Measurements from ENCODE around the gene KLHDC8A.

The KLHDC8A gene

DNA sequence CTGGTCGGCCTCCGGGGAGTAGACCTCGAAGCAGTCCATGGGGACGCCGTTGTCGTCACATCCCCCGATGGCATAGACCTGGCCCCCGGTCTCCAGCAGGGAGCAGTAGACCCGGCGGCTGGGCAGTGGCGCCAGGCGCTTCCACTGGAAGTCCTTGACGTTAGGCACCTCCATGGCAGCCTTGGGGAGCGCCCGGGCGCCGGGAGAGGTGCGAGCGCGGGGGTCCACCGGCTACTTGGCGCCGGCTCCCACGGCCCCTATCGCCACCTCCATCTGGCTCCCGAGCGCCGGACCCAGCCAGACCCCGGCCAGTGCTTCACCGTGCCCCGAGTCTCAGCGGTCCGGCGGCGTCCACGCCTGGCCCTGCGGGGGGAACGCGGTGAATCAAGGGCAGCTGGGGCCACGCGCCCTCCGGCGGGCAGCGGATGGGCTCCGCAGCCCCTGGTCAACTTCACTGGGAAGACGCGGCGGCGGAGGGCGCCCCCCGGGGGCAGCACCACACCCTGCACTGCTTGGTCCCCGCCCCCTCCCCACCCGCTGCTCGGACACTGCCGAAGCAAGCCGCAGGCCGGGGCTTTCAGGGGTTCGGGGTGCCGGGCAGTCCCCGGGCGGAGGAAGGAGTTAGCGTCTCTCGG is 13.2 kb downstream of the KLHDC8A start:
- DNase-seq = no peak

DNA sequence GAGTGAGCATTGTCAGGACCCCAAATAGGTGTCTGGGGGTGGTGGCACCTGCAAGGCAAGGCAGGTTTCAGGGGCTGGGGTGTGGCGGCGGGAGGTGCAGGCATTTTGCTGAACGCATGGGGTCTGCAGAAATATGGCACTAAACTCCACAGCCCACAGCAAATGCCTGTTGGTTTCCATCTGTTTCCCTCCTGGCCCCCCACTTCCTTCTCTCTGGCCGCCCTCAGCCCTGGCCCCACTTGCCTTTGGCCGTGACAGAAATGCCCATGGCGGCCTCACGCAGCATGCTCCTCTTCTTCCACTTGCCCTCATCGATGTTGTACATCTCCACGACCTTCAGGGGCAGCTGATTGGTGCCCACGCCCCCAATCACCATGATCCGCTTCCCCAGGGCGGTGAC is 13.7 kb downstream of the KLHDC8A start:
- DNase-seq = no peak

DNA sequence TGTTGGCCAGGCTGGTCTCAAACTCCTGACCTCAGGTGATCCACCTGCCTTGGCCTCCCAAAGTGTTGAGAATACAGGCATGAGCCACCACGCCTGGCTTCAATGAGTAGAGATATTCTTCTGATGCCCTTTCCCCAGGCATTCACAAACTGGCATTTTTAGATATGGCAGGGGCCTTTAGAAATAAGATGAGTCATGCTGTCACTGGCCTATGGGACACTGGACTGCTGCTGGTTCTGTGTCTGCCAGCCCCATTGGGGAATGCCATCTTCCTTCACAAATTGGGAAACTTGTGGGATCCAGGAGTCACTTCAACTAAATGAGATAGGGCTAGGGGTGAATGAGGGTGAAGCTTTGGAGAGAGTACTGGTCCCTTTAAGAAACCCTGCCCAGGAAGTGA is 16.0 kb downstream of the KLHDC8A start:
- no peak for DNase-seq

DNA sequence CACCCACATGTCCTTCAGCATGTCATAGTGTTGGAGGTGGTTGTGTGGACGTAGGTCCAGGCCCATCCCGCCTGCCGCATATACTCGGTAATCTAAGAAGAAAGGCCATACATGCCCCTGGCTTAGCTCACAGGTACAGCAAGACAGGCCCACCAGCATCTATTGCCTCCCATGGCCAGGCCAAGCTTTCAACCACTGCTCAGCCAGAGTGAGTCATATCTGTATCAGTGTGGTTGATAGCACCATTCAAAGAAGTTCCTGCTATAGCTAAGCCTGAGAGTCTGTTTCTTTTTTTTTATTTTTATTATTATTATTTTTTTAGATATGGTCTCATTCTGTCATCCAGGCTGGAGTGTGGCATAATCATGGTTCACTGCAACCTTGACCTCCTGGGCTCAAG is 17.0 kb downstream of the KLHDC8A start:
- no peak for DNase-seq

DNA sequence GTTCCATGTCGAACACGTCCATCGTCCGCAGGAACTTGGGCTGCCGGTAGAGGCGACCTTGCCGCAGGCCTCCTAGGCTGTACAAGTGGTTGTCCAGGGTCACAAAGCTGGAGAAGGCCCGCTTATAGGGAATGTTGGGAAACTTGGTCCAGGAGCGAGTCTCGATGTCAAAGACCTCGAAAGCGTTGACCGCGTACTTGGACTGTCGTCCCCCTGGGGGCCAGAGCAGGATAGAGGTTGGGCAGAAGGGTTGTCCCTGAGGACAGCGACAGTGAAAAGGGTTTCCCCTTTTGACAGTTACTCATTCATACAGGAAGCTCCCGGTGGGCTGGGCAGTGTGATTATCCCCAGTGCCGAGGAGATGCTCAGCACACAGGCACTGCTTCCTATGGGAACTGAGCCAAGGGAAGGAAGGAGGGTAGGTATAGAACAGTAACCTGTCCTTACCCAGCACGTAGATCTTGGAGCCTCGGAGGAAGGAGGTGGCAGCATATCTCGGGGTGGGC is 17.5 kb downstream of the KLHDC8A start:
- no peak for DNase-seq

DNA sequence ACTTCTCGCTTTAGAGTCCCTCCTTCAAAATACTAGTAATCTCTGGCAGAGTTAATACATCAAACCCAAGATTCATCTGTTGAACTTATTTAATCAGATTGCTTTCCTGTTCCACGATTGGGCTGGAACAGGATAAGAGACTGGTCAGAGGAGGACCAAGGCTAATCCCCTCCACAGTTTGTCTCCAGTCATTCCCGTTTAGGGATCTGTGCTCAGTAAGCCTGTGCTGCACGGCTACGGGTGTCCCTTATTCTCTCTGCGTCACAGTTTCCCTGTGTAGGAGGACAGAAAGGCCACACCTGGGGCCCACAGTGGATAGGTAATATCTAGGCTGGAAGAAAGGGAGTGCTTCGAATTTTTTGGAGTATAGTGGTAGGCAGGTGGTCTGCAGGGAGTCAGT is 18.7 kb downstream of the KLHDC8A start:
- no peak for DNase-seq

DNA sequence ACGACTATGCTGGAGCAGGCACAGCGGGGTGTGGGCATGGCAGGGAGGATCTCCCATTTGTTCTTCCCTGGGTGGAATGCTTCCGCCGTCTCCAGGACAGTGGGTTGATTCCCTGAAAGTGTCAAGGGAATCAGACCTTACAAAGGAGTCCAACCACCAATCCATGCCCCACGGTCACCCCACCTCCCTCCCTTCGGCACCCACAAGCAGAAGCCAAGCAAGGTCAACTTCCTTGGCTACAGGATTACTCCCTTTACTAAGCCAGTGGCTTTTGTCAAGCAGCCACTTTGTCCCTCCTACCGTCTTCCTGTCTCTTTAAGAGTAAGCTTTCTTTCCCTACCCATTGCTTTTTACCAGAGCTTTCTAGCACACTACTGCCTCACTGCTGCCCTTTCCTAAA is 19.2 kb downstream of the KLHDC8A start:
- DNase-seq = no peak

DNA sequence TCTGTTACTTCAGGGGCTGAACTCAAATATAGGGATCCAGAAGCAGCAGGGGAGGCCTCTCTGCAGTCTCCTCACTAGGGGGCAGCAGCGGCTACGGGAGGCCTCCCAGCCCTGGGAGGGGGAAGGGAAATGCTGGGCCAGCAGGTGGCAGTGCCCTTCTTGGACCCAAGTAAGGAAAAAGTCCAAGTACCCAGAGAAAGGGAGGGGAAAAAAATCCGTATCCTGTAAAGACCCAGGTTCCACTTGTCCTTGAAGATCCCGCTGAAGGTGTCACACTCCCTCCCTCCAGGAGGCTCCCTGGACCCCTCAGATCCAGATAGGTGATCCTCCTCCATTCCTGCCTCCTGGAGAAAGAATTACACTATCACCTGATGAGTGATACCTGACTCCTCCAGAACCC is 21.0 kb downstream of the KLHDC8A start:
- DNase-seq = peak; percentile 90

DNA sequence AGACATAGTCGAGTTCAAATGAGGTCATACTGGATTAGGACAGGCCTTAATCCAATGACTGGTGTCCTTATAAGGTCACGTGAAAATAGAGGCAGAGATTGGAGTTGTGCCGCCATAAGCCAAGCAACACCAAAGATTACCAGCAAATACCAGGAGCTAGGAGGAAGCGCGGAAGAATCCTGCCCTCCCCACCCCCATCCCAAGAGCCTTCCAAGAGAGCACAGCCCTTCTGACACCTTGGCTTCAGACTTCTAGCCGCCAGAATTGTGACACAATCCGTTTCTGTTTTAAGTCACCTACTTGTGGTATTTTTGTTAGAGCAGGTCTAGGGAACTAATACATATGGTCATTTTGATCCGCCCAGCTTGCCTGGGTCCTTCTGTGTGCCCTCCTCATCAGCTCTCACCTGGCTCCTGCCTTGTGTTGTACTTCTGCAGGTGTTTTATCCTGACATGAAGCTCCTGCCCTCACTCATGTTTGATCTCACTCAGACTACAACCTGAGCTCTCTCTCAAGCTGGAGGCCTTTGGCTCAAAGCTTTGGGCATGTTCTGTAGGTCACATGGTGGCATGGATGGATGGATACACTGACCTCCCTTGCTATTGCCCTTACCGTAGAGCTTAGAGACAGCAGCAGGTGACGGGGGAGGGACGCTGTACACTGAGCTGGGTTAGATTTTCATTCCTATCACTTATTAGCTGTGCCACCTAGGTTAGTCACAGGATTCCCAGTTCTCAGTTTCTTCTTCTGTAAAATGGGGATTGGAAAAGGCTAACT is 24.5 kb downstream of the KLHDC8A start:
- DNase-seq = no peak

DNA sequence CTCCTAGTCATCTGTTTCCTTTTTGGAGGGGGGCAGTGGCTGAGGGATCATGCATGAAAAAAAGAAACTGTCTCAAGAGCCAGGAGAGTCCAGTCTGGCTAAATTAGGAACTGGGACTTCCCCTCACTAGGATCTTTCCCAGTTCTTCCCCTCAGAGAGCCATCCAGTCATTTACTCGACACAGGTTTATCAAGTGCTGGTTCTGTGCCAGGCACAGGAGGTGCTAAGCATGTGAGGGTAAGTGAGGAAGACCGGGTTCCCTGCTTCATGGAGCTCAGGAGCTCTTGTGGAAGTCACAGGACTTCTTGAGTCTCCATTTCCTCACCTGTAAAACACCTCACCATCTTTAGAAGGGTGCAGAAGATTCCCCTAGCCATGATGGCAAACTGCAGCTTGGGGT is 26.6 kb downstream of the KLHDC8A start:
- no peak for DNase-seq

DNA sequence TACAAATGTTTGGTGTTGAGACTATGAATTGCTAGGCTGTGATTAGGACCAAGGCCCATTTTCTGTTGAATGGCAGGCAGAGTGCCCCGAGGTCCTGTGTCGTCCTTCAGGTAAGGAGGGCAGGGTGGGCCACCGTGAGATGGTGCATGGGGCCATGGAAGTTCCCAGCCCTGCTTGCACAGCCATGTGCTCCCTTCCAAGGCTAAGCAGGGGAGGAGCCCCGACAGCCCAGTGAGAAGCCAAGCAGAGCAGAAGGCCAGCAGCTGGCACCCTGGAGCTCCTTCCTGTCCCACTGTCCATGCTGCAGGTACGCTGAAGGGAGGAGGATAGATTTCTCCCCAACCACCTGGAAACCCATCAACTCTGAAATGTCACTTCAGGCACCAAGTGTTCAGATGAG is 27.0 kb downstream of the KLHDC8A start:
- no peak for DNase-seq

DNA sequence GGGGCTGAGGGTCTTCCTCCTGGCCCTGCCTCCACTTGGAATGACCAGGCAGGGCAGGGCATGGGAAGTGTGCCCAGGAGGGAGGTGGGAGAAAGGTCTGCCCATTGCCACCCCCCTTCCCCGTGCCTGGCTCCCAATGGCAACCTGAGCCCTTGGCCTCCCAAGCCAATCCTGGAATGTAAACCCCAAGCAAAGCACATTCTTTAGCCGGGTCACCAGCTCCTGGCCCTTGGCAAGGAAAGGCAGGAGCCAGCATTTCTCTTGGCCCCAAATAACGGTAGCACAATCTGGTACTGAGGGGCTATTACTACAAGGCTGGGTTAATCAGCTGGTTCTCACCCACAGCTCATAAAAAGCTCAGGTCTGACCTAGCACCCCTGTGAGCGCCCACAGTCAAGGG is 28.2 kb downstream of the KLHDC8A start:
- no peak for DNase-seq

DNA sequence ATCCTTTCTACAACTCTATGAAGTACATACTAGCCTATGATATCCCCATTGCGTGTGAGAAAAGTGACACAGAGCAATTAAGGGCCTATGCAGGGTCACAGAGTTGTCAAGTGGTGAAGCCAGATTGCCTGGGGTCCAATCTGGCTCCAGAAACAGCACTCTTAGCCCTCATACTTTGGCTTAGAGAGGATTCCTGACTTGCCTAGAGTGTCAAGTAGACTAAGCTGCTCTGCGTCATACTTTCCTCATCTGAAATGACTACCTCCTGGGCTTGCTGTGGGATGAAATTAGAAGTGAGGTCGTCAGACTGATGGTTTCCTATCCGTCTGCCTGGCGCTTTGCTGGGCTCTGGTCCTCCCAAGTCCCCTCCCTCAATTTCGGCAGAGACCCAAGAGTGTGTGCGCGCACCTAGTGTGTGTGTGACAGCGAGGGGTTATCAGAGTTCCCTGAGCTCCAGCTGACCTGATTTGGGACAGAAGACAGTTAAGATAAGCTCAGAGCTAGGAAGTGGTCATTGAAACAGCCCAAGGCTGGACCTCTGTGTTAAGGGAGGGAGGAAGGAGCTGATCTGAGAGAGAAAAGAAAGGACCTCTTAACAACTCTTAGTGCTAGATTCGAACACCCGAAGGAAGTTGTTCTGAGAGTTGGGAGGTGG is 29.8 kb downstream of the KLHDC8A start:
- no peak for DNase-seq

DNA sequence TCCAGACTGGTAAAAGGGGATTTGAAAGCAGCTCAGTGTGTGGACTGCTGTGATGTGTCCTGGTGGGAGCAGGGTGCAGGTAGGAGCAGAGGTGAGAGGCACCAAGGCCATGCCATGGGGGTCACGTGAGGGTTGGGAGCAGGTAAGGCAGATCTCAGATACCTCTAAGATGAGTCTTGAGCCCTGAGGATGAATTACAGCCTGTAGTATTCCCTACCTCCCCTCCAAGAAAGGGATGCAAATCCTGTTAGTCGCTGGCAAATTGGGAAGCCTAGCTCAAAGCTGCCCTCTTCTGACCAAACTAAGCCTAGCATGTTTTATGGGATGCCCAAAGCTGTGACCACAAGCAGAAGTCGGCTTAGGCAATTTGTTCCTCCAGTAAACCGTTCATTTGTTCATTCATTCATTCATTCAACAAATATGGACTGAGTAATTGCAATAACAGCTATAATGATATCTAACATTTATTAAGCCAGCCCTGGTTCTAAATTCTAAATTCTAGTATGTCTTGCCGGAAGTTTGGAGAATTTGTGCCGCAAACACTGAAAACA is 31.3 kb downstream of the KLHDC8A start:
- DNase-seq = peak; percentile 61

DNA sequence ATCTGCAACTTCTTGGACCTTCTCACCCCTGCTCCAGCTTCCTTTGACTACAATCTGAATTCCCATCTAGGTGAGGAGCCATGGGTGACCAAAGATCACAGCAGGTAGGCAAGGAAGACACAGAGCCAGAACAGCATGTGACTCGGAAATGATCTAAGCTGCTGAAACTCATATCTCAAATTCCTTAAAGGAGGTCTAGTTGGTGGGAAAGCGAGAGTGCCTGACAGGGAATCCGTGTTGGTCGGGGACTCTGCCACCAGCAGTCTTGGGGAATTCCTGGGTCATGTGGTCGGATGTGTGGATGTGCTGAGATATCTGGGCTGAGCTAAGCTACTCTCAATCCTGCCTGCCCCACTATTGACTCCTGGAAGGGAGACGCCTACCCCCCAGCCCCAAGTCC is 31.9 kb downstream of the KLHDC8A start:
- DNase-seq = no peak

DNA sequence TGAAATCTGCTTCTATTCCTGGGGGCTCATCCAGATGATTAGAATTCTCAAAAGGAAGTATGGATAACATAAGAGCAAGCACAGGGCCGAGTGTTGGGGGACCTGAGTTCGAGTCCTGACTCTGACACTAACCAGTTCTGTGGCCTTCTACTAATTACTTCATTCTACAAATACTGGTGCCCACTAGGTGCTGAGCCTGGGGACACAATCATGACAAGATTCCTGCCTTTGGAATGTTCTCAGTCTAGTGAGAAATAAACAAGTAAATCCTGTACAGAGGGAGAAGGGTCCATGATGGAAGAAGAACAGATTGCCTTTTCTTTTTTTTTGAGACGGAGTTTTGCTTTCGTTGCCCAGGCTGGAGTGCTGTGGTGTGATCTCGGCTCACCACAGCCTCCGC is 32.9 kb downstream of the KLHDC8A start:
- DNase-seq = no peak

DNA sequence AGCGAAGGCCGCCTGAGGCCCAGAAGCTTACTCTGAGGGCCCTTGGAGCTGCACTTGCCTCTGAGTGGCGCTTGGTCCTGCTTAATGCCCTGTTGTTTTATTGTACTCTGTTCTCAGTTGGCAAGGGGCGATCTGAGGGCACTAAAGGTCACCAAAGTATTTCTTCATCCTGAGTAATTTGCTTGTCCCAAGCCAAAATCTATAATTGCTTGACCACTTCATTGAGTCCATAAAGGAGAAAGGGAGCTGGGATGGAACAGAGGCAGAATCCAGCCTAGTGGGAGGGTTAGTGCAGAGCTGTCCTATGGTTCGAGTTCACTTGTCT is 34.8 kb downstream of the KLHDC8A start:
- DNase-seq = no peak

DNA sequence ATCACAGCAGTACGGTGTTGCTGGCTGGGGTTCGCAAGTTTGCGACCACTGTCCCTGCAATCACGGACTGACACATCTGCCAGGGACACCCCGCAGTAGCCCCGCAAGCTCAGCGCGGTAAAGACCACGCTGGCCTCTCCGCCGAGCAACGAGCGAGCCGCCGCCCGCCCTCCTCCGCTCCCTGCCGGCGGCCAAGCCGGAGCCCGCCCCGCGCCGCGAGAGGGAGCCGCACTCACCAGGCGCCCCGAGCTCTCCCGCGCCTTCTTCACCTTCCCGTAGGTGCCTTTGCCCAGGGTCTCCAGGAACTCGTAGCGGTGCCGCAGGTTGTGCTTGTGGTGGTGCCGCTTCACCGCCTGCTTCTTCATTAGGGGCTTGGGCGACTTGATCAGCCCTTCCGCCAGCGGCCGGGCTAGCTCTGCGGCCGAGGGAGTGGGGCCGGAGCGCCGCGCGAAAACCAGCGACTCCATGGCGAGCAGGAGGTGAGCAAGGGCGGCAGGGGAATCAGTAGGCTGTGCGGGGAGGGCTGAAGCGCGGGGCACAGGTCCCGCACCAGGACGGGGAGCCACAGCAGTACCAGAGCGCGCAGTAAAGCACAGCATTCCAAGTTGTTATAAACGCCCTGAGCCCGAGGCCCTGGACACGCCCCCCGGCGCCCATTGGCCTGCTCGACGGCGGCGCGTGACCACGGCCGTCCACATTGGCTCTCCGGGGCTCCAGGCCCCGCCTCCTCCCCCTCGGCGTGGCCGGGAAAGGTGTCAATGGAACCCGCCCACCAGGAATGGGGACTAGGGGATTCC is 35.4 kb downstream of the KLHDC8A start, which contains the start of gene NUAK2:
Gene NUAK2, minus strand, starts transcription at position 584 of the 797 bp plus-strand sequence. Its CDS starts 117 bp downstream, at position 467.
- DNase-seq = peak; percentile 94

DNA sequence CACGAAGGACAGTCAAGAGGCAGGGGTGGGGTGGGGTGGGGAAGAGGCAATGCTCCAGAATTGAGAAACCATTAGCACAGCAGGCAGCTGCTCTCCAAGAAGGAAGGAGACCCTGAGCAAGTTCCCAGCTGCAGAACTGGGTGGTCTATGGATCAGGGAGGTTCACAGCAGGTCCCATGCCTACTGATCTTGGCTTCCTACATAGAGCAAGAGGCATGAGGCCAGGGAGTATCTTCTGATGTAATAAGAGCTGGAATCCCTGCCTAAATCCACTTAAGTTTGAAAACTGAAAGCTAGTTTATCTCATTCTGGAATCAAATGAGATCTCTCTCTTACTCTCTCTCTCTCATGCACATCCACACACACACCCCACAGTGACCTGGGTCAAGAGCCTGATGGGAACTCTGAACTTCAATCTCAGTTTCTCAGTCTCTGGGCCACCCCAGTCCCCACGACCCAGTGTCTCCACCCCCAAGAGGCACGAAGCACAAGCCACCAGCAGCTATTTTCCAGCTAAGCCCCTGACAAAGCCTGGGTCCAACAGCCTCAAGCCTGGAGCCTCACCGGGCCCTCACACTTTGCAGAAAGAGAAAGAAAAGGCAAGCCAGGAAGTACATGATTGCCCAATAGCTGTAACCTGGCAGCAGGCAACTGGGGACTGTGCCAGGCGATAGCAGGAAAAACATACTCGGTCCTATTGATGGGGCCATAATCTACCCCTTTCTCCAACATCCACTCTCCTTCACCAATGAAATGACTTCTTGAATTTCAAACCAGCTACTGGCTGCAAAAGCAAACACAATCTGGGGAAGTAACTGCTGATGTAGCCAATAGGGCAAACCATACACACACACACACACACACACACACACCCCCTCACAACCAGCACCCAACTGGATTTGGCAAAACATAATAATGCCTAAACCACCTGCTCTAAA is 37.4 kb downstream of the KLHDC8A start:
- DNase-seq = peak; percentile 87

DNA sequence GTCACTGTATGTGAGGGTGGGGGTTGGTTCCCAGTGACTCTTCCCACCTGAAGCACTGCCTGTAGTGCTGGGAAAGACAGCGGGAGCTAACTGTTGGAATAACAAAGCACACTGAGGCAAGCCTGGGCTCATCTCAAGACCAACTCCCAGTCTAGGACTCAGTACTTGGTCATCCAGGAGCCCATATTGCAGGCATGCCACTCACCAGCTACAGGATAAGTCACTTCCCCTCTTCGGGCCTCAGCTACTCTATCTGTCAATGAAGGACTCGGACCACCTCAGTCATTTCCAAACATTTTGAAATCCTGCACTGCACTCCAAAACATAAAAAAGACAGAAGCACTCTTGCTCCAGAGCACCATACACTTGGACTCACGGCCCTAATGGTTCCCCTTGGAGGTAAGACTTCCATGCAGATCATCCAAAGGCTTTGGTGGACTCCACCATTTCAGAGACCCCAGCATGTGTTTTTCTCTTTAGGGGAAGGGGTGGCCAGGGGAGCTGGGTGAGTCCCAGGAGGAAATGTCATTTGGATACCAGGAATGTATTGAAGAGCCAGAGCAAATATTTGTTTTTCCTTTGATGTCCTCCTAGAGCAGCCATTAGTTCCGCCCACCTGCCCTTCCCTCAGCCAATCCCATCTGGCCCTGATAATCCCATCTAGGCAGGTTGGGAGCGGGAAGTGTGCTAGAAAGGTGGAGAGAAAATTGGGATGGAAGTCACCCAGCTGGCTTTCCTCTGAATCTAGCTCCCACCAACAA is 38.3 kb downstream of the KLHDC8A start:
- DNase-seq = peak; percentile 24

Data from RPMI8226 (cell line).